Naive thymus-derived CD8-positive, alpha-beta T cell (primary cell): ENCODE data around the gene TUSC7. TPM values are rescaled to one million over a fixed set of nuclear protein-coding genes. Genes with fewer than 3 reads are reported as not detected.

Source experiments
- ATAC-seq, 2 donors: fragments of 150-1000 bp; cut with Tn5 transposase in 1 of 2; sonication (Bioruptor Pico), chemical (Tn5 transposase) in 1 of 2; 1 replicate in 1 of 2; 2 replicates in 1 of 2; pipeline ENCODE4 v1.10.0; 2021; ENCODE audit warnings: mild to moderate bottlenecking in 2 of 2, moderate library complexity in 2 of 2
- POLR2A ChIA-PET: fragments of 350-600 bp; sonication (Branson Sonifier 250); formaldehyde crosslinking; loops from one replicate; lab custom pipeline; 2021; ENCODE audit warnings: antibody characterized with exemption; lab: Charles Lee
- DNase-seq, 10 donors: peaks; one replicate each; pipeline versions ENCODE4 v3.0.0 to v3.0.0-alpha.2; 2020 to 2022
- H3K27ac Mint-ChIP-seq, 10 donors: one replicate each; pipeline ENCODE4 v1.8.0; 2020 to 2022; ENCODE audit warnings: mild to moderate bottlenecking in 10 of 10, mixed read lengths in 10 of 10, moderate library complexity in 4 of 10, inconsistent platforms in 1 of 10
- H3K27me3 Mint-ChIP-seq, 5 donors: one replicate each; pipeline ENCODE4 v1.8.0; 2021 to 2022; ENCODE audit warnings: mixed read lengths in 5 of 5
- H3K36me3 Mint-ChIP-seq, 3 donors: one replicate each; pipeline ENCODE4 v1.8.0; 2020 to 2022; ENCODE audit warnings: mixed read lengths in 3 of 3, mild to moderate bottlenecking in 2 of 3, inconsistent platforms in 1 of 3
- H3K4me1 Mint-ChIP-seq, 4 donors: one replicate each; pipeline ENCODE4 v1.8.0; 2021 to 2022; ENCODE audit warnings: mixed read lengths in 4 of 4
- H3K4me3 Mint-ChIP-seq, 10 donors: one replicate each; pipeline ENCODE4 v1.8.0; 2020 to 2022; ENCODE audit warnings: mild to moderate bottlenecking in 10 of 10, mixed read lengths in 10 of 10, moderate library complexity in 6 of 10, inconsistent platforms in 1 of 10
- H3K9me3 Mint-ChIP-seq, 9 donors: one replicate each; pipeline ENCODE4 v1.8.0; 2020 to 2022; ENCODE audit warnings: mixed read lengths in 9 of 9, mild to moderate bottlenecking in 3 of 9, inconsistent platforms in 1 of 9, moderate library complexity in 1 of 9
- polyA plus RNA-seq, 3 donors: library from polyadenylated mRNA; unstranded; fragments of 300-500 nt; fragmentation: Illumina TruSeq; gene quantifications; one replicate each; pipeline ENCODE4 v1.2.3, GENCODE V29; 2021
- total RNA-seq, 8 experiments: library from RNA in 2 of 8; stranded (reverse) in 2 of 8; gene quantifications; one replicate each; pipeline ENCODE4 v1.2.3 and lab custom pipeline; 2021 to 2026

Gene TUSC7
- total and polyA plus RNA-seq, 5 experiments from 2014 or later = not detected

DNA sequence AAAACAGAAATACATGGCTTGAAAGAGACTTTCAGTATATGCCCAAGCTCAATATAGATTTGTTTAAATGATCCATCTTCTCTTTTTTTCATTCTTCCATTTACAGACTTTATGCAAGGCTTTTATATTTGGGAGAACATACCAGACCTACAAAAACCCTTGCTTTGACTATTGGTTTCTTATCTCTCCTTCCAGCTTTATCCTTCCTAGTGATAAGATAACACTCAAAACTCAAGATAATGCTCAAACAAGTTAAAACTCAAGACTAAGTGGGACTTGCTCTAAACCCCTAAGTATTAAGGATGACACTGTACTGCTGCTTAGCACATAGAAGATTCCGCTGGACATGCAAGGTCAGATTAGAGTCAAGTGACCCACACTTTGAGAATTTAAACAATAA lies 8.0 kb downstream of the TUSC7 start:
- H3K36me3 Mint-ChIP-seq = no peaks in the 10 kb centered on the region

DNA sequence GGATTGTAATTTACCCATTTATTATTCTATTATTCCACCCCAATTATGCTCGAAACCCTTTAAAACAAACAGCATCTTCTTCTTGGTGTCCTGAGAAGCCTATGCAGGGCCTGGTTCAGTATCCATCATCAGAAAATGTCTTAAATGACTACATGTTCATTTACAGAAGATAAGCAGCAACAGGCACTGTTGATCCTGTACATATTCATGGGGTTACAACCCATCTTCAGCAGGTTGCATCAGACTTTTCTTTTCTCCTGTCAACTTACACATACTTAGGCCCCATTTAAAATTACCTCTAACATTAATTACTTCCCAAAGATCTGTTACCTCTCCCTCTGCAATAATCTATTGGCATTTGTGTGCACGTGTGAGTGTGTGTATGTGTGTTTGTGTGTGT lies 18.9 kb downstream of the TUSC7 start:
- POLR2A ChIA-PET = no interaction called here
- H3K27me3 Mint-ChIP-seq = no peaks in the 10 kb centered on the region
- ATAC-seq = no peak
- no peak overlapping the region for H3K4me3 Mint-ChIP-seq
- peaks cover 0 to 6% (median 0%) of the 10 kb centered on the region in 9 donors for H3K9me3 Mint-ChIP-seq
- no peaks in the 10 kb centered on the region for H3K4me1 Mint-ChIP-seq
- no peak for DNase-seq
- no peak overlapping the region for H3K27ac Mint-ChIP-seq
- H3K36me3 Mint-ChIP-seq = no peaks in the 10 kb centered on the region

More for the DNA sequence above, 8.0 kb downstream of the TUSC7 start:
- no peaks in the 10 kb centered on the region for H3K4me1 Mint-ChIP-seq
- H3K27ac Mint-ChIP-seq = no peak overlapping the region
- H3K9me3 Mint-ChIP-seq = peaks cover 0 to 16% (median 0%) of the 10 kb centered on the region in 9 donors
- ATAC-seq (no peak), DNase-seq (no peak)
- POLR2A ChIA-PET = no interaction called here
- H3K27me3 Mint-ChIP-seq = no peaks in the 10 kb centered on the region
- H3K4me3 Mint-ChIP-seq = no peak overlapping the region

DNA sequence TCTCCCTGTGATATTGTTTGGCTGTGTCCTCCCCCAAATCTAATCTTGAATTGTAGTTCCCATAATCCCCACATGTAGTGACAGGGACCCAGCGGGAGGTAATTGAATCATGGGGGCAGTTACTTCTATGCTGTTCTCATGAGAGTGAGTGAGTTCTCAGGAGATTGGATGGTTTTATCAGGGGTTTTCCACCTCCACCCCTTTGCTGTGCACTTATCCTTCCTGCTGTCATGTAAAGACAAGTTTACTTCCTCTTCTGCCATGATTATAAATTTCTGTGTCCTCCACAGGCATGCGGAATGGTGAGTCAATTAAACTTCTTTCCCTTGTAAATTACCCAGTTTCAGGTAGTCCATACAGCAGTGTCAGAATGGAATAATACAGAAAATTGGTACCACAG lies 24.7 kb downstream of the TUSC7 start:
- ATAC-seq = no peak
- Mint-ChIP-seq H3K27me3 (peaks cover 0 to 4% (median 0%) of the 10 kb centered on the region in 5 donors), H3K4me3 (no peak overlapping the region), H3K36me3 (no peaks in the 10 kb centered on the region), H3K27ac (no peak overlapping the region), H3K9me3 (peaks cover 0 to 15% (median 4%) of the 10 kb centered on the region in 9 donors), H3K4me1 (no peaks in the 10 kb centered on the region)
- POLR2A ChIA-PET = no interaction called here
- DNase-seq = no peak

DNA sequence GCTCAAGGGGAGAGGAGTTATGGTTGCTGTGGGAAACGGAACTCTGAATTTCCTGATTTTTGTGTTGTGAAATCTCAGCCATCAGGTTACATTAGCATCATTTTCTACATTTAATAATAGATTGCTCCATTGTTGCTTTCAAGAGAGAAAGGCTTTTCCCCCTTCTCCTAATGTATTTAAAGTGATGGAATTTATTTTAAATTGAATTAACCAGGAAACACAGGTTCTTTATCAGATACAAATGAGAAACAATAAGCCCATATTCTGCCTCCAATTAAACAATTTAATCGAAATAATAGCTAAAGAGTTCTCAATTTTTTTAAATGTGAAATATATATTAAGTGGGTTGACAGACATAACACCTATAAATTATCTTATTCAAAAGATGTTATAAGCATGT lies 30.1 kb downstream of the TUSC7 start:
- POLR2A ChIA-PET = no interaction called here
- H3K4me1 Mint-ChIP-seq = no peaks in the 10 kb centered on the region
- H3K27ac Mint-ChIP-seq = no peak overlapping the region
- no peak for DNase-seq
- ATAC-seq = no peak
- no peak overlapping the region for H3K4me3 Mint-ChIP-seq
- peaks cover 0 to 15% (median 6%) of the 10 kb centered on the region in 9 donors for H3K9me3 Mint-ChIP-seq
- no peaks in the 10 kb centered on the region for H3K36me3 Mint-ChIP-seq
- peaks cover 0 to 4% (median 0%) of the 10 kb centered on the region in 5 donors for H3K27me3 Mint-ChIP-seq

DNA sequence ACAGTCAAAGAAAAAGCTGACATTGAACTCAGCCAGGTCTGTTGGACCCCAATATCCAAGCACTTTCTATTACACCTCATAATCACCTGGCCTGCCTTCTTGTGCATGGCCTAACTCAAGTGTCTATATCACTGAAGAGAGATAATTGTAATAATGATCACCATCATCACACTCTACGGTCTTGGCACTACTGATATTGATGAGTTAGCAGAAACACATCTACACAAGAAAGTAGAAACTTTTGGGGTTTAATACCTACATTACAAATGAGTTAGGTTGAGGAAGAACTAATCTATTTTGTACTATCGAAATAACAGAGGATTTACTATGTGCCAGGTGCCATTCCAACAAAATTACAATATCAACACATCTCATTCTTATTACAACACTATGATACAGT lies 30.7 kb downstream of the TUSC7 start:
- H3K36me3 Mint-ChIP-seq = no peaks in the 10 kb centered on the region
- H3K4me3 Mint-ChIP-seq = no peak overlapping the region
- POLR2A ChIA-PET = no interaction called here
- peaks cover 0 to 19% (median 6%) of the 10 kb centered on the region in 9 donors for H3K9me3 Mint-ChIP-seq
- no peak for ATAC-seq
- peaks cover 0 to 4% (median 0%) of the 10 kb centered on the region in 5 donors for H3K27me3 Mint-ChIP-seq
- H3K4me1 Mint-ChIP-seq = no peaks in the 10 kb centered on the region
- H3K27ac Mint-ChIP-seq = no peak overlapping the region
- no peak for DNase-seq

DNA sequence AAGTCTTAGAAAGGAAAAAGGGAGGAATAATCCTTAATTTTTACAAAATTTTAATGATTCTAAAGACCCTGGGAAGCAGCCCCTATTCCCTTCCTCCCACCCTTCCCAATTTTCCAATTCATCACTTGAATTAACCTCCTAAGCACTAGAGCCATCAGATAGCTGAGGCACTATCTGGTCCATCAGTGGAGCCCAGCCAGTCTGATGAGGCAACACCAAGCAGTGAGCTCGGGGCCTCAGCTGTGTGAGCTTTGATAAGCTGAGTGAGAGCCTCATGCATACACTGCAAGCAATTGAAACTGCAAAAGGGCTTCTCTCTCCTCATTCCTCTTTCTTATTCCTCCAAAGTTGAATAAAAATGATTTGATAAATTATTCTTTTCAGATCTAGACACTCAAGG lies 31.9 kb downstream of the TUSC7 start:
- H3K4me3 Mint-ChIP-seq = no peak overlapping the region
- ATAC-seq (no peak), DNase-seq (no peak)
- peaks cover 0 to 4% (median 0%) of the 10 kb centered on the region in 5 donors for H3K27me3 Mint-ChIP-seq
- no peak overlapping the region for H3K27ac Mint-ChIP-seq
- no peaks in the 10 kb centered on the region for H3K4me1 Mint-ChIP-seq
- POLR2A ChIA-PET = no interaction called here
- H3K9me3 Mint-ChIP-seq = peaks cover 0 to 18% (median 9%) of the 10 kb centered on the region in 9 donors
- H3K36me3 Mint-ChIP-seq = no peaks in the 10 kb centered on the region

DNA sequence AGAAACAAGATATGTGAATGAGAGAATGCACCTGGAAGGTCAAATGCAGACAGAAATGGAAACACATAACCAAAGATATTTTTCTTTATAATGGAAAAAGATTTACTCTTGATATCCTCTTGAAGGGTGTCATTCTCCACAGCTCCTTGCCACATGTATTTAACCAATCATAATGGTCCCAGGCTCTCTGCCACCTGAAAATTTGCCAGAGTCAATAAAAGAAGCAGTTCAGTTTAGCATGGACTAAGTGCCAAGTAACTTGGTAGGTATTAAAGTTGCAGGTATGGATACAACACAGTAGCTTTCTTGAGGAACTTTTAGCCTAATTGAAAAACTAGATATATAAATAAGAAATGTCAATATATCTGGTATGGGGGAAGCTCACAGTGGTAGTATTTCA lies 33.5 kb downstream of the TUSC7 start:
- Mint-ChIP-seq H3K4me1 (no peaks in the 10 kb centered on the region), H3K4me3 (no peak overlapping the region), H3K27ac (no peak overlapping the region), H3K27me3 (no peaks in the 10 kb centered on the region), H3K36me3 (no peaks in the 10 kb centered on the region), H3K9me3 (peaks cover 2 to 17% (median 9%) of the 10 kb centered on the region in 9 donors)
- DNase-seq (no peak), ATAC-seq (no peak)
- POLR2A ChIA-PET = no interaction called here

DNA sequence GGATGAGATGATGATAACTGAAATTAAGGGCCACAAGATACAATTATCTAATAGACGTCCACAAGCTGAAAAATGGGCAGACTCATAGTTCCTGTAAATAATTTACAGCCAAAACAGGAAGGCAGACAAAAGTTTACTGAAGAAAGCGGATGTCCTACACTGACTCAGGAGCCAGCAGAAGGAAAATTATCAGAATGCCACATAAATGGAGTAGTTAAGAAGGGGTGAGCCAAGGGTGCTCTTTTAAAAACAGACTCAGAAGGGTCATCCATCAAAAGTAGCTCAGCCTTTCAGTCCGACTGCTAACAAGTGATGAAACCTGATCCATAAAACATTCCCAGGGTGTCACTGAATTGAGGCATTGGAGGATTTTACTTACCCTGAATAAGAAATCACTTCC lies 39.8 kb downstream of the TUSC7 start:
- no peak overlapping the region for H3K4me3 Mint-ChIP-seq
- peaks cover 0 to 27% (median 7%) of the 10 kb centered on the region in 9 donors for H3K9me3 Mint-ChIP-seq
- no peak for ATAC-seq
- POLR2A ChIA-PET = no interaction called here
- peaks cover 0 to 2% (median 0%) of the 10 kb centered on the region in 5 donors for H3K27me3 Mint-ChIP-seq
- H3K36me3 Mint-ChIP-seq = no peaks in the 10 kb centered on the region
- no peak overlapping the region for H3K27ac Mint-ChIP-seq
- H3K4me1 Mint-ChIP-seq = no peaks in the 10 kb centered on the region
- DNase-seq = no peak

DNA sequence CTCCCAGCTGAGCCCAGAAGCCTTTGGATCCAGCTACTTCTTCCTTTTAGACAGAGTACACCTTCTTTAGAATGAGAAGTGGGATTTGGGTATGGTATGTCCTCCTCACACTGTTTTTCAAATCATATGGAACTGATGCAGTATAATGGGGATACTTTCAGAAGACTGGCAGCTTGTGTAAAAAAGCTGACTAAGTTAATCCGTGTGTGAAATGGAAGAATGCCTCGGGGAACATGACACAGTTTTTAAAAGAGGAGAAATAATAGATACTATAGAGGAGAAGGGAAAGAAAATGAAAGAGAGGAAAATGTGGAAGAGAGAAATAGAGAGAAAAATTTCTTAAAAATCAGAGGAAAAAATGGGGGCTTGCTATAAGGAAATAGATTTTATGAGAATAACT lies 47.7 kb downstream of the TUSC7 start:
- POLR2A ChIA-PET = no interaction called here
- H3K27me3 Mint-ChIP-seq = peaks cover 0 to under 1% (median 0%) of the 10 kb centered on the region in 5 donors
- DNase-seq (no peak), ATAC-seq (no peak)
- H3K36me3 Mint-ChIP-seq = no peaks in the 10 kb centered on the region
- H3K27ac Mint-ChIP-seq = no peak overlapping the region
- H3K4me1 Mint-ChIP-seq = no peaks in the 10 kb centered on the region
- H3K4me3 Mint-ChIP-seq = no peak overlapping the region
- H3K9me3 Mint-ChIP-seq = peaks cover 0 to 11% (median 0%) of the 10 kb centered on the region in 9 donors

DNA sequence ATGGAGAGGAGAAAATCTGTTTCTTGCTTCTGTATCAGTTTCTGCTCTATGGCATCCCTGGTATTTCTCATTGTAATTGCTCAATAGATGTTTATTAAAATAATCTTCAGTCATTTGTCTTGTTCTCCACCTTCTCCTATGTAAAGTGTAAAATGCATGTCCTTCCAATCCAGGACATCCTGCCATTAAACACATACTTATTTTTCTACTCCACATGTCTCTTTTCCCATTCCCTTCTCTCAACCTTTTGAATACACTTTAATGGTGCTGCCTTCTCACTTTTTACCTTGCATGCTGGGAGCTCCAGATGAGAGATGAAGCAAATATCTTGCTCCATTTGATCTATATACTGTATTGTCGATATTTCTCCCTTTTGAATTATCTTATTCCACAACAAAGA lies 49.7 kb downstream of the TUSC7 start:
- Mint-ChIP-seq H3K27ac (no peak overlapping the region), H3K36me3 (no peaks in the 10 kb centered on the region), H3K27me3 (peaks cover 0 to 2% (median 0%) of the 10 kb centered on the region in 5 donors), H3K9me3 (peaks cover 0 to 3% (median 0%) of the 10 kb centered on the region in 9 donors), H3K4me3 (no peak overlapping the region), H3K4me1 (no peaks in the 10 kb centered on the region)
- DNase-seq (no peak), ATAC-seq (no peak)
- POLR2A ChIA-PET = no interaction called here
